Liver (tissue), 9 donors: Measurements from ENCODE around the gene PAOX. TPM values are rescaled to one million over a fixed set of nuclear protein-coding genes. Genes with fewer than 3 reads are reported as not detected.

Experiments
- DNase-seq: peaks from one replicate; pipeline ENCODE4 v3.0.0-alpha.2; 2017; ENCODE audit warnings: low spot score
- H3K27ac ChIP-seq, 2 donors: one replicate each; pipeline ENCODE4 v1.7.0; 2013; ENCODE audit warnings: inconsistent platforms in 2 of 2, low read length in 2 of 2, control low read depth in 1 of 2, low read depth in 1 of 2, mild to moderate bottlenecking in 1 of 2
- H3K27me3 ChIP-seq, 4 donors: one replicate each; pipeline versions ENCODE4 v1.6.1 to v1.7.0; 2013; ENCODE audit warnings: low read length in 3 of 4, inconsistent platforms in 1 of 4, mild to moderate bottlenecking in 1 of 4, moderate library complexity in 1 of 4; ENCODE audit not compliant: control insufficient read depth in 4 of 4, insufficient read depth in 4 of 4
- H3K36me3 ChIP-seq, 4 donors: one replicate each; pipeline versions ENCODE4 v1.6.1 to v1.7.0; 2013; ENCODE audit warnings: low read length in 3 of 4, mild to moderate bottlenecking in 3 of 4, low read depth in 1 of 4, moderate library complexity in 1 of 4; ENCODE audit not compliant: control insufficient read depth in 4 of 4, insufficient read depth in 3 of 4
- H3K4me1 ChIP-seq, 4 donors: one replicate each; pipeline versions ENCODE4 v1.6.1 to v1.7.0; 2013; ENCODE audit warnings: low read length in 3 of 4, mild to moderate bottlenecking in 3 of 4, moderate library complexity in 1 of 4; ENCODE audit not compliant: control insufficient read depth in 4 of 4, insufficient read depth in 4 of 4
- H3K4me3 ChIP-seq, 3 donors: one replicate each; pipeline versions ENCODE4 v1.6.1 to v1.7.0; 2013; ENCODE audit warnings: low read length in 3 of 3, control low read depth in 1 of 3, low read depth in 1 of 3, mild to moderate bottlenecking in 1 of 3
- H3K9ac ChIP-seq, 2 donors: one replicate each; pipeline ENCODE4 v1.7.0; 2013; ENCODE audit warnings: low read length in 2 of 2, mild to moderate bottlenecking in 2 of 2, moderate library complexity in 2 of 2, control low read depth in 1 of 2, low read depth in 1 of 2
- H3K9me3 ChIP-seq, 4 donors: one replicate each; pipeline versions ENCODE4 v1.6.1 to v1.7.0; 2013; ENCODE audit warnings: low read length in 3 of 4; ENCODE audit not compliant: control insufficient read depth in 4 of 4
- FOXA2 ChIP-seq: IDR thresholded peaks from 2 replicates; pipeline ENCODE4 v1.6.1; 2016; ENCODE audit warnings: antibody characterized with exemption
- GABPA ChIP-seq, 2 donors: IDR thresholded peaks in 1 of 2; conservative IDR thresholded peaks in 1 of 2; 2 replicates each; pipeline ENCODE4 v1.6.1; 2016; ENCODE audit warnings: antibody characterized with exemption in 2 of 2, mild to moderate bottlenecking in 1 of 2, moderate library complexity in 1 of 2
- JUND ChIP-seq, 2 donors: IDR thresholded peaks; 2 replicates each; pipeline ENCODE4 v1.6.1; 2016; ENCODE audit warnings: antibody characterized with exemption in 2 of 2
- NR2F2 ChIP-seq: IDR thresholded peaks from 2 replicates; pipeline ENCODE4 v1.6.1; 2016; ENCODE audit warnings: antibody characterized with exemption
- RAD21 ChIP-seq, 2 donors: IDR thresholded peaks; 2 replicates each; pipeline ENCODE4 v1.6.1; 2016; ENCODE audit warnings: antibody characterized with exemption in 2 of 2, mild to moderate bottlenecking in 2 of 2
- RXRA ChIP-seq, 2 donors: IDR thresholded peaks; 2 replicates each; pipeline ENCODE4 v1.6.1; 2017 to 2018; ENCODE audit warnings: antibody characterized with exemption in 2 of 2, mild to moderate bottlenecking in 1 of 2
- SP1 ChIP-seq: IDR thresholded peaks from 2 replicates; pipeline ENCODE4 v1.6.1; 2018; ENCODE audit warnings: antibody characterized with exemption, mild to moderate bottlenecking
- YY1 ChIP-seq: IDR thresholded peaks from 2 replicates; pipeline ENCODE4 v1.6.1; 2016; ENCODE audit warnings: antibody characterized with exemption, mild to moderate bottlenecking
- WGBS: extraction: QIAGEN DNeasy Blood & Tissue Kit; methylation state at CpG from one replicate; pipeline ENCODE4 v1.1.7; 2013; 5-methylcytosine and 5-hydroxymethylcytosine counted together
- polyA plus RNA-seq, 2 donors: library from polyadenylated mRNA; stranded (reverse) in 1 of 2; unstranded in 1 of 2; fragments of 200-250 nt in 1 of 2; fragments of >200 nt in 1 of 2; fragmentation: Nextera tagmentation in 1 of 2; extraction: Ambion mirVana in 1 of 2; gene quantifications; one replicate each; pipeline versions ENCODE4 v1.2.1 to v1.2.3, GENCODE V29; 2013 to 2015
- total RNA-seq, 2 donors: library from RNA; depleted of rRNA; stranded (reverse); fragments of >200 nt; gene quantifications; one replicate each; pipeline ENCODE4 v1.2.3, GENCODE V29; 2014
- TF ChIP-seq, protein P1 (sequence below): IDR thresholded peaks from 2 replicates; pipeline ENCODE4 v1.6.1; 2016; ENCODE audit warnings: antibody characterized with exemption, mild to moderate bottlenecking
- TF ChIP-seq, protein P2 (sequence below): IDR thresholded peaks from 2 replicates; pipeline ENCODE4 v1.6.1; 2016; ENCODE audit warnings: antibody characterized with exemption
- TF ChIP-seq, protein P3 (sequence below): fragments of 150-350 bp; IDR thresholded peaks from 2 replicates; pipeline ENCODE4 v1.5.1; 2017; ENCODE audit warnings: improper control_type of control experiment, low read depth, low read length; ENCODE audit not compliant: missing input control
- donor health status: healthy.
- donor health status: healthy.
- donor health status: healthy.
- donor health status: healthy.
- donor health status: healthy.

Gene PAOX
- total and polyA plus RNA-seq, 4 donors: 4.8 to 17.8 (median 13.3) TPM

DNA sequence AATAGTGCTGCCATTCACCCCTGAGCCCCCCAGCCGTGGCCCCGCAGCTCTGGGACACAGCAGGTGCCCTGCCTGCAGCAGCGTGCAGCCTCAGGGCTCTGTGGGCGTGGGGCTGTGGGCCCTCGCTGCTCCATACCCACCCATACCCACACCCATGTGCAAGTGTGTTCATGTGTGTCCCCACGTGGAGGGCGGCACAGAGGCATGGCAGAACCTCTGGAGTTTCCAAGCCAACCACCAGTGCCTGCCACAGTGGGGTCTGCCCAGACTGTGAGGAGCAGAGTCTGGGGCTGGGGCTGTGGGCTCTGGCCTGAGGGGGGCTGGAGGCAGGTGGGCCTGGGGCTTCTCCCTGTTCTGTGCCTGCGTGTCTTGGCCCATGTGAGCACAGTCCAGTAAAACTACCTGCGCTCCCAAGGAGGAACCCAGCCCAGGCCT is 29.5 kb upstream of the PAOX start:
- H3K36me3 ChIP-seq: no peaks in the 10 kb centered on the region
- TF ChIP-seq SP1: no peak
- no peak for TF ChIP-seq JUND (IDR thresholded peaks at IDR 0.05)
- no peak for TF ChIP-seq YY1
- TF ChIP-seq, protein P1, sequence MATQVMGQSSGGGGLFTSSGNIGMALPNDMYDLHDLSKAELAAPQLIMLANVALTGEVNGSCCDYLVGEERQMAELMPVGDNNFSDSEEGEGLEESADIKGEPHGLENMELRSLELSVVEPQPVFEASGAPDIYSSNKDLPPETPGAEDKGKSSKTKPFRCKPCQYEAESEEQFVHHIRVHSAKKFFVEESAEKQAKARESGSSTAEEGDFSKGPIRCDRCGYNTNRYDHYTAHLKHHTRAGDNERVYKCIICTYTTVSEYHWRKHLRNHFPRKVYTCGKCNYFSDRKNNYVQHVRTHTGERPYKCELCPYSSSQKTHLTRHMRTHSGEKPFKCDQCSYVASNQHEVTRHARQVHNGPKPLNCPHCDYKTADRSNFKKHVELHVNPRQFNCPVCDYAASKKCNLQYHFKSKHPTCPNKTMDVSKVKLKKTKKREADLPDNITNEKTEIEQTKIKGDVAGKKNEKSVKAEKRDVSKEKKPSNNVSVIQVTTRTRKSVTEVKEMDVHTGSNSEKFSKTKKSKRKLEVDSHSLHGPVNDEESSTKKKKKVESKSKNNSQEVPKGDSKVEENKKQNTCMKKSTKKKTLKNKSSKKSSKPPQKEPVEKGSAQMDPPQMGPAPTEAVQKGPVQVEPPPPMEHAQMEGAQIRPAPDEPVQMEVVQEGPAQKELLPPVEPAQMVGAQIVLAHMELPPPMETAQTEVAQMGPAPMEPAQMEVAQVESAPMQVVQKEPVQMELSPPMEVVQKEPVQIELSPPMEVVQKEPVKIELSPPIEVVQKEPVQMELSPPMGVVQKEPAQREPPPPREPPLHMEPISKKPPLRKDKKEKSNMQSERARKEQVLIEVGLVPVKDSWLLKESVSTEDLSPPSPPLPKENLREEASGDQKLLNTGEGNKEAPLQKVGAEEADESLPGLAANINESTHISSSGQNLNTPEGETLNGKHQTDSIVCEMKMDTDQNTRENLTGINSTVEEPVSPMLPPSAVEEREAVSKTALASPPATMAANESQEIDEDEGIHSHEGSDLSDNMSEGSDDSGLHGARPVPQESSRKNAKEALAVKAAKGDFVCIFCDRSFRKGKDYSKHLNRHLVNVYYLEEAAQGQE: no peak
- TF ChIP-seq, protein P2, sequence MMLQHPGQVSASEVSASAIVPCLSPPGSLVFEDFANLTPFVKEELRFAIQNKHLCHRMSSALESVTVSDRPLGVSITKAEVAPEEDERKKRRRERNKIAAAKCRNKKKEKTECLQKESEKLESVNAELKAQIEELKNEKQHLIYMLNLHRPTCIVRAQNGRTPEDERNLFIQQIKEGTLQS: no peak
- H3K27me3 ChIP-seq: no peaks in the 10 kb centered on the region
- H3K9ac ChIP-seq: no peak overlapping the region
- H3K27ac ChIP-seq: peak overlapping the region in 1 of 2 donors; percentile 60
- H3K4me3 ChIP-seq: no peak overlapping the region
- WGBS: 82% methylated on average over 9 of the region's 9 CpGs
- H3K4me1 ChIP-seq: peaks cover 24 to 76% (median 62%) of the 10 kb centered on the region in 4 donors
- no peaks in the 10 kb centered on the region for H3K9me3 ChIP-seq
- no peak for DNase-seq

DNA sequence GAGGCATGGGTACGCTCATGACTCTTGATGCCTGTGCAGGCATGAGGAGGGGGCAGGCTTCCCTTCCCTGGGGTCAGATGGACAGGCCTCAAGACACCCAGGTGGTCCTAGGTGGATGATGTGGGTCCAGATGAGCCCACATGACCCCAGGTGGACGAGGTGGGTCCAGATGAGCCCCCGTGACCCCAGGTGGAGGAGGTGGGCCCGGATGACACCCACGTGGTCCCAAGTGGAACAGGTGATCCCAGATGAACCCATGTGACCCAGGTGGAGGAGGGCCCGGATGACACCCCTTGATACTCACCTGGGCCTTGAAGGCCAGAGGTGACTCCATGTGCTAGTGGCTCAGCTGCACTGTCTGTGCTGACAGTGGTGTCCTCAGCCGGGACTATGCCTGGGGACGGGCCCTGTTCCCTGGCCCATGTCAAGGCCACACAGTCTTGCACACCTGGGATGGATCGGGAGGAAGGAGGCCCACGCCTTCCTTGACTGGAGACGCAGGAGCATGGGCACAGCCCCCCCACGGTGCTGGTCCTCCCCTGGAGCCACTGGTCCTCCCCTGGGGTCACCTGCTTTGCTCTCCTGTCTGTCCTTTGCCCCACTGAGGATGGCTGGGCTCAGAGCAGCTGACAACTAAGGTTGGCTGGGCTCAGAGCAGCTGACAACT is 28.6 kb upstream of the PAOX start:
- Histone ChIP-seq H3K4me1 (peaks cover 24 to 84% (median 71%) of the 10 kb centered on the region in 4 donors), H3K36me3 (peaks cover 0 to 2% (median 0%) of the 10 kb centered on the region in 4 donors), H3K27me3 (no peaks in the 10 kb centered on the region), H3K9me3 (no peaks in the 10 kb centered on the region), H3K4me3 (no peak overlapping the region), H3K27ac (peak overlapping the region; percentile 60 to 73), H3K9ac (no peak overlapping the region)
- no peak for DNase-seq
- WGBS: 47% methylated on average over 12 of the region's 12 CpGs
- no peak for TF ChIP-seq RAD21 (IDR thresholded peaks at IDR 0.05)
- TF ChIP-seq, protein P3, sequence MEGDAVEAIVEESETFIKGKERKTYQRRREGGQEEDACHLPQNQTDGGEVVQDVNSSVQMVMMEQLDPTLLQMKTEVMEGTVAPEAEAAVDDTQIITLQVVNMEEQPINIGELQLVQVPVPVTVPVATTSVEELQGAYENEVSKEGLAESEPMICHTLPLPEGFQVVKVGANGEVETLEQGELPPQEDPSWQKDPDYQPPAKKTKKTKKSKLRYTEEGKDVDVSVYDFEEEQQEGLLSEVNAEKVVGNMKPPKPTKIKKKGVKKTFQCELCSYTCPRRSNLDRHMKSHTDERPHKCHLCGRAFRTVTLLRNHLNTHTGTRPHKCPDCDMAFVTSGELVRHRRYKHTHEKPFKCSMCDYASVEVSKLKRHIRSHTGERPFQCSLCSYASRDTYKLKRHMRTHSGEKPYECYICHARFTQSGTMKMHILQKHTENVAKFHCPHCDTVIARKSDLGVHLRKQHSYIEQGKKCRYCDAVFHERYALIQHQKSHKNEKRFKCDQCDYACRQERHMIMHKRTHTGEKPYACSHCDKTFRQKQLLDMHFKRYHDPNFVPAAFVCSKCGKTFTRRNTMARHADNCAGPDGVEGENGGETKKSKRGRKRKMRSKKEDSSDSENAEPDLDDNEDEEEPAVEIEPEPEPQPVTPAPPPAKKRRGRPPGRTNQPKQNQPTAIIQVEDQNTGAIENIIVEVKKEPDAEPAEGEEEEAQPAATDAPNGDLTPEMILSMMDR: no peak
- TF ChIP-seq RXRA (IDR thresholded peaks at IDR 0.05): peak in 1 of 2 donors; percentile 84
- TF ChIP-seq NR2F2: no peak

DNA sequence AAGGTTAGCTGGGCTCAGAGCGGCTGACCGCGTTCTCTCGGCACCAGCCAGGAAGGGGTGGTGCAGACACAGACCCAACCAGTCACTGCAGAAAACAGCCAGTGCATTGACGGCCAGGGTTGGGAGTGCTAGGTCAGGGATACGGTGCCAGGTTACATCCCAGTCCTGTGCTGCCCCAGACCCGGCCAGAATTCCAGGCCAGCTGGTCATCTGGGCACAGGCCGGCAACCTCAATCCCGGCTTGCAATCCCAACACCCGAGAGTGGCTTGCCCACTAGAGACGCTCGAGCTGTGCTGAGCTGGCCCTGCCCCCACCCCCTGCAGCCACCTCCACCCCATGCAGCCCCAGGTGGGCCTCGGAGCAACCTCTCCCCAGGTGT is 28.1 kb upstream of the PAOX start:
- Histone ChIP-seq H3K4me3 (no peak overlapping the region), H3K36me3 (peaks cover 0 to 2% (median 0%) of the 10 kb centered on the region in 4 donors), H3K9me3 (no peaks in the 10 kb centered on the region), H3K9ac (no peak overlapping the region), H3K4me1 (peaks cover 27 to 89% (median 76%) of the 10 kb centered on the region in 4 donors), H3K27me3 (no peaks in the 10 kb centered on the region), H3K27ac (peak overlapping the region; percentile 60 to 73)
- DNase-seq: no peak
- 23% methylated on average over 13 of the region's 13 CpGs for WGBS
- no peak for TF ChIP-seq FOXA2
- TF ChIP-seq, protein P1: peak; percentile 52
- peak; percentile 65 to 82 for TF ChIP-seq RXRA (IDR thresholded peaks at IDR 0.05)
- TF ChIP-seq, protein P3: no peak
- TF ChIP-seq GABPA (IDR thresholded peaks at IDR 0.05 in 1 of 2, conservative IDR thresholded peaks at IDR 0.05 in 1 of 2): peak in 1 of 2 donors; percentile 14
- no peak for TF ChIP-seq YY1
